CD4-positive, alpha-beta T cell treated with Interferon alpha-2 for 1 hour (primary cell): Measurements from ENCODE around the gene TBL1Y.
A peak's percentile ranks its signal among the peaks of the same experiment; 100 is the strongest.

Experiments
- DNase-seq, 2 donors: peaks; one replicate each; pipeline ENCODE4 v3.0.0-alpha.2; 2020 to 2022

The TBL1Y gene

GRCh38 chrY:7094365-7094764 lies 183.9 kb downstream of the TBL1Y start:
- DNase-seq: no peak

- no peak for DNase-seq
Observed at GRCh38 chrY:7097021-7097420, 186.5 kb downstream of the TBL1Y start.

- DNase-seq: peak in 1 of 2 donors; percentile 28
Observed at GRCh38 chrY:7099742-7100141, 189.2 kb downstream of the TBL1Y start.

- DNase-seq: no peak
Observed at GRCh38 chrY:7102680-7103079, 192.2 kb downstream of the TBL1Y start.

- no peak for DNase-seq
Observed at GRCh38 chrY:7107179-7107578, 196.7 kb downstream of the TBL1Y start.

- no peak for DNase-seq
Observed at GRCh38 chrY:7110086-7110485, 199.6 kb downstream of the TBL1Y start.

GRCh38 chrY:7115871-7116270 lies 205.4 kb downstream of the TBL1Y start:
- no peak for DNase-seq

- DNase-seq: no peak
Observed at GRCh38 chrY:7122202-7122601, 211.7 kb downstream of the TBL1Y start.

GRCh38 chrY:7125136-7126056 lies 214.9 kb downstream of the TBL1Y start:
- DNase-seq: no peak

- DNase-seq: no peak
Observed at GRCh38 chrY:7128211-7128610, 217.7 kb downstream of the TBL1Y start.
